GM19438 (cell line): ENCODE data around the gene ANKRD13C.
A peak's percentile ranks its signal among the peaks of the same experiment; 100 is the strongest.

ENCODE experiments used
- ATAC-seq: cut with Tn5 transposase; IDR thresholded peaks from one replicate; pipeline ENCODE4 v1.9.1; 2021; ENCODE audit warnings: low read depth; ENCODE audit not compliant: unreplicated experiment

ANKRD13C gene

DNA sequence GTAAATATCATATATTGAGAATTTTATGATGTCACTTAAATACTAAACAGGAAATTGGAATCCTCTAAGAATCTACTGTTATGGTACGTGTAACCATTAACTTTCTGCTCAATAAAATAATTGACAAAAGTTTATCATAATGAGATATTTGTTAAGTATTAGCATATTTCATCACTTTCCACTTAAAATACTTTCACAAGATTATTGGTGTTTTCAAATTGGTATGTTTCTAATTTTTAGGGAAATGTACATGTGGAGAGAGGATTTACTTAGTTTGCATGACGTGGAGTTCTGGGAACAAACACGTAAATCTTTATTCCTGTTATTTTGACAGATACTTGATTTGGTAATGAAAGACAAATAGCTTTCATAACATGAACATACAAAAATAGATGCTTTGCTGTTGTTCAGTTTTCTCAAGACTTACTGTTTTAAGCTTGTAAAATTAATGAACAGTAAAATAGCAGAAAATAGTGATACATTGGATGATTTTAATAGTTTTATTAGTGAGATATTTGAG lies 131.7 kb downstream of the ANKRD13C start:
- ATAC-seq = no peak

- peak; percentile 88 for ATAC-seq
These were observed 133.0 kb downstream of the ANKRD13C start, which contains the start of gene SRSF11 for GRCh38 chr1:70221238-70222121. TSS of gene SRSF11 (plus strand) at chr1:70221380. CDS start at chr1:70221637, 257 bp downstream.

DNA sequence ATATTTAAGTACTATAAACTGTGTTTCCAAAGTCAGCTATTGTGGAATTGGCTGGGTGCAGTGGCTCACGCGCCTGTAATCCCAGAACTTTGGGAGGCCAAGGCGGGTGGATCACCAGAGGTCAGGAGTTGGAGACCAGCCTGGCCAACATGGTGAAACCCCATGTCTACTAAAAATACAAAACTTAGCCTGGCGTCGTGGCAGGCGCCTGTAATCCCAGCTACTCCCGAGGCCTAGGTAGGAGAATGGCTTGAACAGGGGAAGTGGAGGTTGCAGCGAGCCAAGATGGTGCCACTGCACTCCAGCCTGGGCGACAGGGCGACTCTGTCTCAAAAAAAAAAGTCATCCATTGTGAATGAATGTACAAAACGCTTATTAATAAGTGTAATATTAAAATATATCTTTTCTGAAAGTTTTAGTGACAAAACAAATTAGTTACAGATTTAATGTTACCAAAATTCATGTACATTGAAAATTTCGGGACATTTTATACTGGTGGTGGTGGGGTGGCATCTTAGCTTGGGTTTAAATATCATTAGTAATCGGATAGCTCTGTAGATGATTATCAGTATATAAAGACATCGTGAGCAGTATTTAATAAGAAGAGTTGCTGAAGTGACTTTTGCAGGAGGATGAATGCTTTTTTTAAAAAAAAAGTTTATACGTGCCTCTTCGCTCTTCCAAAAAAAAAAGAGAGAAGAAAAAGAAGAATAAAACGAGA lies 133.8 kb downstream of the ANKRD13C start:
- peak; percentile 4 for ATAC-seq

GRCh38 chr1:70220015-70220414 lies 134.5 kb downstream of the ANKRD13C start:
- no peak for ATAC-seq

GRCh38 chr1:70211541-70211940 lies 143.0 kb downstream of the ANKRD13C start:
- no peak for ATAC-seq

GRCh38 chr1:70210820-70211219 lies 143.7 kb downstream of the ANKRD13C start:
- ATAC-seq = no peak
